Left lung (tissue), 10 donors: ENCODE measurements around the gene FAM156B. TPM values are rescaled to one million over a fixed set of nuclear protein-coding genes. Genes with fewer than 3 reads are reported as not detected.
"Not testable (repeated sequence)": the region's sequence is repeated elsewhere in the genome, so short reads cannot be mapped to it uniquely, and the experiment has no call there.

ENCODE experiments used
- ATAC-seq: fragments of 200-7000 bp; cut with Tn5 transposase; one replicate; pipeline ENCODE4 v1.9.1; 2020; ENCODE audit warnings: moderate library complexity
- DNase-seq, 4 donors: peaks; one replicate each; pipeline ENCODE4 v3.0.0-alpha.2; 2013 to 2020
- H3K27ac ChIP-seq, 2 donors: fragments of 200-600 bp; sonication (generic) in 1 of 2; one replicate each; pipeline versions ENCODE4 v1.5.0 to v1.8.0; 2020 to 2021
- H3K27me3 ChIP-seq, 2 donors: fragments of 200-600 bp; sonication (generic) in 1 of 2; one replicate each; pipeline versions ENCODE4 v1.5.0 to v1.8.0; 2020 to 2021
- H3K36me3 ChIP-seq, 2 donors: fragments of 200-600 bp; sonication (generic) in 1 of 2; one replicate each; pipeline versions ENCODE4 v1.5.0 to v1.8.0; 2020 to 2021
- H3K4me1 ChIP-seq, 2 donors: fragments of 200-600 bp; one replicate each; pipeline ENCODE4 v1.8.0; 2021
- H3K4me3 ChIP-seq, 2 donors: fragments of 200-600 bp; sonication (generic) in 1 of 2; one replicate each; pipeline versions ENCODE4 v1.5.0 to v1.8.0; 2020 to 2021; ENCODE audit warnings: mild to moderate bottlenecking in 1 of 2
- H3K9me3 ChIP-seq, 2 donors: fragments of 200-600 bp; sonication (generic) in 1 of 2; one replicate each; pipeline versions ENCODE4 v1.5.0 to v1.8.0; 2020 to 2021
- intact Hi-C, 2 donors: fragments of 100-400 bp; cut with DNase I; formaldehyde crosslinking; loops; one replicate each; pipeline versions ENCODE4 v1.11.2 to v1.14.2; 2022
- polyA plus RNA-seq, 6 donors: library from polyadenylated mRNA; unstranded; fragments of 120-200 nt; gene quantifications; one replicate each; pipeline ENCODE4 v1.2.1, GENCODE V29; 2013; ENCODE audit not compliant: insufficient read length in 6 of 6
- total RNA-seq, 2 donors: library from RNA; stranded (reverse); fragmentation: NEBNext Ultra II Directional; extraction: Animal tissue kit (Norgen Biotek cat#: 25700); gene quantifications; one replicate each; pipeline ENCODE4 v1.2.1, GENCODE V29; 2021
- TF ChIP-seq, protein P1 (sequence below), 2 donors: fragments of 200-600 bp; sonication (generic) in 1 of 2; IDR thresholded peaks; one replicate each; pipeline versions ENCODE4 v1.5.0 to v1.8.0; 2021; ENCODE audit warnings: antibody characterized with exemption in 2 of 2
- donor health status: DM: no; HTN: yes; CAD: no.
- donor health status: DM: no; HTN: no; CAD: no.

Gene FAM156B
- total and polyA plus RNA-seq, 8 donors: 11.2 to 31.7 (median 23.7) TPM

DNA sequence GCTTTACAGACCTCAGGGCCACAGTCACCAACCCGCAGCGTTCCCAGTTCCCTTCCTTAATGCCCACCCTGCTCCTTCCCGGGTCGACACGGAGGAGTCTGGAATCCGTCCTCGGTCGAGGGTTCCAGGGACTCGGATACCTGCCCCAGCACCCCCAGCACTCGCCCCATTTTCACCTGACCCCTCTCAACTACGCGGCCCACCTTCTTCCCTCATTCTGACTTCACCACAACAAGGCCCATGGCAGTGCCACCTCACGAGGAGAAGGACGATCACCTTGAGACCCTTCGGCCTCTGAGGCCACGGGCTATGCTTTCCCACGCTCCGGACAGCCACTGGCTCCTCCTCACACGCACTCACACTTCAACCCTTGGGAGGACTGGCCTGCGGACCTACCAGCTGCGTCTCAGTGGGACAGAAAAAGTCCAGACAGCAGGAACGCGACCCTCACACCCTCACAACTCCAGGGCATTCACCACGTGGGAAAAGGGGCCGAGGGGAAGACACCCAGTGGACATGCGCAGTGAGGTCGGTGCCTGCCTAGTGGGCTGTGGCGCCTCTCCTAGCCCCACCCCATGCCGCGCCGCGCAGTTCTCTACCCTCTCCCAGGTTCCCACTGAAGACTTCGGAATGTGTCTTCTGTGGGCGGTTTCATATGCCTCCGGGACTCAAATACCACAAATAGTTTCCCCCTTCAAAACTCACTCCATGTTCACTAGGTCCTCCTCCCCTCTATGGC lies 29.4 kb upstream of the FAM156B start, which contains the start of gene XAGE3:
Gene XAGE3 (minus strand): TSS at position 474 of the 739 bp plus-strand sequence. CDS start 950 bp downstream, outside the sequence.
- DNase-seq (no peak), ATAC-seq (no peak)
- intact Hi-C loops: no loop called here
- TF ChIP-seq, protein P1, sequence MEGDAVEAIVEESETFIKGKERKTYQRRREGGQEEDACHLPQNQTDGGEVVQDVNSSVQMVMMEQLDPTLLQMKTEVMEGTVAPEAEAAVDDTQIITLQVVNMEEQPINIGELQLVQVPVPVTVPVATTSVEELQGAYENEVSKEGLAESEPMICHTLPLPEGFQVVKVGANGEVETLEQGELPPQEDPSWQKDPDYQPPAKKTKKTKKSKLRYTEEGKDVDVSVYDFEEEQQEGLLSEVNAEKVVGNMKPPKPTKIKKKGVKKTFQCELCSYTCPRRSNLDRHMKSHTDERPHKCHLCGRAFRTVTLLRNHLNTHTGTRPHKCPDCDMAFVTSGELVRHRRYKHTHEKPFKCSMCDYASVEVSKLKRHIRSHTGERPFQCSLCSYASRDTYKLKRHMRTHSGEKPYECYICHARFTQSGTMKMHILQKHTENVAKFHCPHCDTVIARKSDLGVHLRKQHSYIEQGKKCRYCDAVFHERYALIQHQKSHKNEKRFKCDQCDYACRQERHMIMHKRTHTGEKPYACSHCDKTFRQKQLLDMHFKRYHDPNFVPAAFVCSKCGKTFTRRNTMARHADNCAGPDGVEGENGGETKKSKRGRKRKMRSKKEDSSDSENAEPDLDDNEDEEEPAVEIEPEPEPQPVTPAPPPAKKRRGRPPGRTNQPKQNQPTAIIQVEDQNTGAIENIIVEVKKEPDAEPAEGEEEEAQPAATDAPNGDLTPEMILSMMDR (IDR thresholded peaks at IDR 0.05): no peak
- H3K9me3 ChIP-seq: no peaks in the 10 kb centered on the region
- H3K4me3 ChIP-seq: no peak within 1 kb of the TSS
- H3K36me3 ChIP-seq: no peaks in the 10 kb centered on the region
- H3K4me1 ChIP-seq: no peaks in the 10 kb centered on the region
- no peak within 1 kb of the TSS for H3K27ac ChIP-seq
- H3K27me3 ChIP-seq: peaks cover 0 to 9% of the 10 kb centered on the region in 2 donors

DNA sequence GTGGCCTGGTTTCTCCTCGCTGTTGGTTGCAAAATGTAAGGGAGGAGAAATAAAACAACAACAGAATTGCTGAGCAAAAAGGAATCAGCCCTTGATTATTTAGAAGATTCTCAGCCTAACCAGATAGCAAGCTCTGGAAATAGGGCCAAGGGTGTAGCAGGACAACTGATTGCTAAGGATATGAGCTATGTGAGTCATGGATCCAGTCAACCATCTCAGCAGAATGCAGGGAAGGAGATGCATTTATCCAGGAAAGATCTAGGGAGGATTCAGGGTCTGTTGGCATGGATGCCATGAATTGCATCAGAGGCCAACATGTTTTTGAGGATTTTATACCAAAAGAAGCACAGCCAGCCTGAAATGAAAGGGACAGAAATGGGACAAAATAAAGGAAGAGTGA lies 27.1 kb upstream of the FAM156B start:
- peaks cover 0 to 8% of the 10 kb centered on the region in 2 donors for H3K27me3 ChIP-seq

DNA sequence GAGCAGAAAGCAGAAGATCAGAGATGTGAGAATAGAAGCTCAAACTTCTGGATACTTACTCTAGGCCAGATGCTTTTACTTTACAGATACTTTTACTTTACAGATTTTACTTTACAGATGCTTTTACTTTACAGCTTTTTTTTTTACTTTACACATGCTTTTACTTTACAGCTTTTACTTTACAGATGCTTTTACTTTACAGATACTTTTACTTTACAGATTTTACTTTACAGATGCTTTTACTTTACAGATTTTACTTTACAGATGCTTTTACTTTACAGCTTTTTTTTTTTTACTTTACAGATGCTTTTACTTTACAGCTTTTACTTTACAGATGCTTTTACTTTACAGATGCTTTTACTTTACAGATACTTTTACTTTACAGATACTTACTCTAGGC lies 23.3 kb upstream of the FAM156B start:
- H3K4me3 ChIP-seq, H3K9me3 ChIP-seq, H3K27me3 ChIP-seq, intact Hi-C loops, H3K27ac ChIP-seq, H3K4me1 ChIP-seq, H3K36me3 ChIP-seq, ATAC-seq, DNase-seq: not testable (repeated sequence)

More for the DNA sequence above, 27.1 kb upstream of the FAM156B start:
- intact Hi-C loops: no loop called here
- no peaks in the 10 kb centered on the region for H3K36me3 ChIP-seq
- no peak overlapping the region for H3K27ac ChIP-seq
- TF ChIP-seq, protein P1 (IDR thresholded peaks at IDR 0.05): no peak
- no peak for DNase-seq
- ATAC-seq: no peak
- H3K4me1 ChIP-seq: no peaks in the 10 kb centered on the region
- no peaks in the 10 kb centered on the region for H3K9me3 ChIP-seq
- H3K4me3 ChIP-seq: no peak overlapping the region

DNA sequence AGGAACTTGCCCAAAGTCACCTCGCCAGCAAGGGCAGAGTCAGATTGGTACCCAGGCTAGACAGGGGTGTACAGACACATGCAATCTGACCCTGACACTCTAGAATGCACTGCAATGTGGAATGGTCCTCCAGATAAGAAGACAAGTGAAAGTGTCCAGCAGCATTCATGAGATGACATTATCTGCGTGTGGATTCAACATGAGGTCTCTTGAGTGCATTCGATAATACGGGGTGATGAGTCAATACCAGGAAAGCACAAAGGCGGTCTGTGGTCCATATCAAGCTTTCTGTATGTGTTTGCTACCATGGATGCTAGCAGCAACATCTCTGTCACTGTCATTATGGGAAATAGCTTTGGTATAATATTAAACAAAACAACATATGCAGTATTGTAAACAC lies 22.5 kb upstream of the FAM156B start:
- Histone ChIP-seq H3K9me3 (no peaks in the 10 kb centered on the region), H3K27me3 (peaks cover 0 to 8% of the 10 kb centered on the region in 2 donors), H3K27ac (no peak overlapping the region), H3K4me1 (no peaks in the 10 kb centered on the region), H3K36me3 (no peaks in the 10 kb centered on the region), H3K4me3 (no peak overlapping the region)
- DNase-seq (no peak), ATAC-seq (no peak)
- intact Hi-C loops: no loop called here
- TF ChIP-seq, protein P1 (IDR thresholded peaks at IDR 0.05): no peak

DNA sequence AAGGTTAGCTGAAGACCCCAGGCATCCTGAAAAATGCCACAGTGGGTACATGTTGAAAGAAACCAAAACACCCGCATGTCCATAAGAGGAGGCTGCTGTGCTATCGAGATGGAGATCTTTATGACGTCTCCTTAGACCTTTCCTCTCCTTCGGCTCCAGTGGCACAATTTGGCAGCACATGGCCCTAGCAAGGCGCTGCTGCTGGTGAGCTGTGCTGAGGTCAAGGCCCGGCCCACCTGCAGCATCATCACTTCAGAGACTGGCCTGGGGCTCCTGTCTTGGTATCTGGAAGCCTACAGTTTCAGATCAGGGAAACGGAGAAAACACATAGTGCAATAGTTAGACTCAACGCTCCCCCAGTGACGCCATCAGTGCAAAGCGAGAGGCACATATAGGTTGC lies 21.7 kb upstream of the FAM156B start:
- H3K36me3 ChIP-seq, DNase-seq, H3K4me3 ChIP-seq, H3K27me3 ChIP-seq, ATAC-seq, H3K27ac ChIP-seq, intact Hi-C loops, H3K4me1 ChIP-seq, H3K9me3 ChIP-seq: not testable (repeated sequence)

DNA sequence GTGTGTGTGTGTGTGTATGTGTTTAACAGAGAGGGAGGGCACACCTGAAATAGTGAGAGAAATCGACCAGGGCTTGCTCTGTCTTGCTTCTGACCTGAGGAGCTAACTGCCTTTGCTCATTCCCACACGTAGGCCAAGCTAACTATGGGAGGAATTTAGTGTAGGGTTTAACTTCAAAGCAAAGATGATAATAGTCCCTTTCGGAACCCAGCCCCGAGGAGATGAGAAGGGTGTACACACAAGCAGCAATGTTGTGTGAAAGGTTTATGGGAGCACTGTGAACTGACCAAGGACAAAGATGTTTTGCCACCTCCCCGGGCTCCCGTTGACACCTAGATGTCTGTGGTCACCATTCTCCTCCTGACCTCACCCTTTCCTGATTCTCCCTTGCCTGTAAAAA lies 20.7 kb upstream of the FAM156B start:
- intact Hi-C loops, H3K4me3 ChIP-seq, ATAC-seq: not testable (repeated sequence)

DNA sequence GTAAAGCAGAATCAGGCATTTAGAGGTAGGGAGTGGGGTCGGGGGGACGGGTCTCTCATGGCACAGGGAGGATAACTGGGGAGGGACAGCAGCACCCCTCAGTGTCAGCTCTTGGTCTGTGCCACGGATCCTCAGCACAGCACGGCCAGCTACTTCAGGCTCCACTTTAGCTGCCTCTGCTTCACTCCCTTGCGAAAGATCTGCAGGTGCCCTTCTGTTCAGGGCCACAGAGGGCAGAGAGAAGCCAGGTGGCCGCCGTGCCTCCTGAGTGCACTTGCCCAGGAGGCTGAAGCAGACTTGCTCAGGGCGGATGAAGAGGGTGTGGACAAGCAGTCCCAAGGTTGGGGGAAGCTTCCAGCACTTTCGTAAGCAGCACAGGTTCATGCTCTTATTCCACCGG lies 9.7 kb upstream of the FAM156B start:
- H3K27ac ChIP-seq, H3K9me3 ChIP-seq, H3K4me3 ChIP-seq, DNase-seq, H3K4me1 ChIP-seq, H3K27me3 ChIP-seq, H3K36me3 ChIP-seq, intact Hi-C loops: not testable (repeated sequence)
- ATAC-seq: peak; percentile 70

More for the DNA sequence above, 20.7 kb upstream of the FAM156B start:
- not testable (repeated sequence) for H3K4me1 ChIP-seq, DNase-seq, H3K9me3 ChIP-seq, H3K27ac ChIP-seq, H3K36me3 ChIP-seq, H3K27me3 ChIP-seq

DNA sequence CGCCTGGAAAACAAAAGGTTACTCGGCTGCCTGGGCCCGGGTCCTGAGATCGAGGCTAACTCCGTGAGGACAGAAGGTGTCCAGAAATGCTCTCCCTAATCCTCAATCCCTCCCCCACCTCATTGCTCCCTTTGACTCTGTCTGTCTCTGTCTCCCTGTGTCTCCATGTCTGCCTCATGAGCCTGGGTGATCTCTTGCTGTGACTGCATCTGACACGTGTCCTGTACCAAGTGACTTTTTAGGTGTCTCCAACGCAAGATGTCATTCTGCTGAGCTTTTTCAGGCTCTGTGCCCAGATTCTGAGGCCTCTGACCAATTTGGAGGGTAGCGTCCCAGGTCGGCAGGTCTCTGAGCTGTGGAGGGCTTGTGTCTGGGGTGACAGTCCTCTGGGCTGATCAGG lies 9.0 kb upstream of the FAM156B start:
- H3K4me1 ChIP-seq, H3K9me3 ChIP-seq, intact Hi-C loops, H3K4me3 ChIP-seq, H3K36me3 ChIP-seq, ATAC-seq, H3K27ac ChIP-seq, H3K27me3 ChIP-seq, DNase-seq: not testable (repeated sequence)

DNA sequence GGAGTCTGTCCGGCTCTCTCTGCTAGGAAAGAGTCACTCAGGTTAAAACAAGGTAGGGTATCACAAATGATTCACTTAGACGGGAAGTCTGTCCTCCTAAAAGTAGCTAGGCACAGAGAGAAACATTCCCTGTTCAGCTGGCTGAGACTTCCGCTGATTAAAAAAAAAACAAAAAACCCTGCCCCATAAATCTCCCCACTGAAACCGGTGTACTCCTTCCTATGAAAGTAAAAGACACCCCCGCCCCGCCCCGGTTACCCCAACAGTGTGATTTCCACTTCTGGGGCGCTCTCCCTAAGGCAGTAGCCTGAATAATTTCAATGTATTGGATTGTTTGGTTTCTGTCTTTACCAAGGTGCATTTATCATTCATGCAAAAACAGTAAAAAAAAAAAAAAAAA lies 692 bp upstream of the FAM156B start:
- H3K9me3 ChIP-seq, H3K4me3 ChIP-seq, H3K4me1 ChIP-seq, DNase-seq, H3K36me3 ChIP-seq, ATAC-seq, H3K27me3 ChIP-seq, H3K27ac ChIP-seq, intact Hi-C loops: not testable (repeated sequence)

DNA sequence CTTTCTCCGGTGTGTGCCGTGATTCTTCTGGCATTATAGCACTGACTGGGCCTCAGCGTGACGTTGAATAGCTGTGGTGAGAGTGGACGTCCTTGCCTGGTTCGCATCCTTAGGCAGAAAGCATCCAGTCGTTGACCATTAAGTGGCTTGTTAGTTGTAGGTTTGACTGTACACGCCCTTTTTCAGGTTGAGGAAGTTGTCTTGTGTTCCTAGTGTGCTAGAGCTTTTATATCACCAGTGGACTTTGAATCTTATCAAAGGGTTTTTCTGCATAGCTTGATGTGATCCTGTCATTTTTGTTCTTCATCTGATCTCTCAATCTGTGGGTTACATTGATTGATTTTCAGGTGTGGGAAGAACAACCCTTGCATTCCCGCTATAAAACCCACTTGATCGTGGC lies 8.4 kb downstream of the FAM156B start:
- DNase-seq, intact Hi-C loops, ATAC-seq, H3K27me3 ChIP-seq, H3K4me1 ChIP-seq, H3K36me3 ChIP-seq, H3K27ac ChIP-seq, H3K9me3 ChIP-seq, H3K4me3 ChIP-seq: not testable (repeated sequence)
